ENCODE results near the gene ABHD17A.

DNA sequence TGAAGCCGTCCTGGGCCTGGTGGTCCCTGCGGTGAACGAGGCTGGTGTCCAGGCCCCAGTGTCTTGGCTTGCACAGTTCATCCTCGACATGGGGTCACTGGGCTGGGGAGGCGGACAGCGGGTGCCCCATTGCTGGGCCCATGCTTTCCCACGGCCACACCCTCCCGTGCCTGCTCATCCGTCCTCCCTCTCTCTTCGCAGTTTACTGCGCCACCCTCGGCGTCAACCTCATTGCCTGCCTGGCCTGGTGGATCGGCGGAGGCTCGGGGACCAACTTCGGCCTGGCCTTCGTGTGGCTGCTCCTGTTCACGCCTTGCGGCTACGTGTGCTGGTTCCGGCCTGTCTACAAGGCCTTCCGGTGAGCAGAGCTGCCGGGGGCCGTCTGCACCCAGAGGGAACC lies 32.6 kb upstream of the ABHD17A start:
- TF ChIP-seq EZH2 (IDR thresholded peaks at IDR 0.05) (no peak), EZH2phosphoT487 (IDR thresholded peaks at IDR 0.05) (no peak)
- TF ChIP-seq, protein P1, sequence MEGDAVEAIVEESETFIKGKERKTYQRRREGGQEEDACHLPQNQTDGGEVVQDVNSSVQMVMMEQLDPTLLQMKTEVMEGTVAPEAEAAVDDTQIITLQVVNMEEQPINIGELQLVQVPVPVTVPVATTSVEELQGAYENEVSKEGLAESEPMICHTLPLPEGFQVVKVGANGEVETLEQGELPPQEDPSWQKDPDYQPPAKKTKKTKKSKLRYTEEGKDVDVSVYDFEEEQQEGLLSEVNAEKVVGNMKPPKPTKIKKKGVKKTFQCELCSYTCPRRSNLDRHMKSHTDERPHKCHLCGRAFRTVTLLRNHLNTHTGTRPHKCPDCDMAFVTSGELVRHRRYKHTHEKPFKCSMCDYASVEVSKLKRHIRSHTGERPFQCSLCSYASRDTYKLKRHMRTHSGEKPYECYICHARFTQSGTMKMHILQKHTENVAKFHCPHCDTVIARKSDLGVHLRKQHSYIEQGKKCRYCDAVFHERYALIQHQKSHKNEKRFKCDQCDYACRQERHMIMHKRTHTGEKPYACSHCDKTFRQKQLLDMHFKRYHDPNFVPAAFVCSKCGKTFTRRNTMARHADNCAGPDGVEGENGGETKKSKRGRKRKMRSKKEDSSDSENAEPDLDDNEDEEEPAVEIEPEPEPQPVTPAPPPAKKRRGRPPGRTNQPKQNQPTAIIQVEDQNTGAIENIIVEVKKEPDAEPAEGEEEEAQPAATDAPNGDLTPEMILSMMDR (IDR thresholded peaks at IDR 0.05) = no peak

Data from neural progenitor cell (in vitro differentiated cells).